ENCODE measurements around the gene PPIL1. TPM values are rescaled to one million over a fixed set of nuclear protein-coding genes. Genes with fewer than 3 reads are reported as not detected.

PPIL1 gene
- polyA plus RNA-seq, 1 donor = 35.1 TPM

DNA sequence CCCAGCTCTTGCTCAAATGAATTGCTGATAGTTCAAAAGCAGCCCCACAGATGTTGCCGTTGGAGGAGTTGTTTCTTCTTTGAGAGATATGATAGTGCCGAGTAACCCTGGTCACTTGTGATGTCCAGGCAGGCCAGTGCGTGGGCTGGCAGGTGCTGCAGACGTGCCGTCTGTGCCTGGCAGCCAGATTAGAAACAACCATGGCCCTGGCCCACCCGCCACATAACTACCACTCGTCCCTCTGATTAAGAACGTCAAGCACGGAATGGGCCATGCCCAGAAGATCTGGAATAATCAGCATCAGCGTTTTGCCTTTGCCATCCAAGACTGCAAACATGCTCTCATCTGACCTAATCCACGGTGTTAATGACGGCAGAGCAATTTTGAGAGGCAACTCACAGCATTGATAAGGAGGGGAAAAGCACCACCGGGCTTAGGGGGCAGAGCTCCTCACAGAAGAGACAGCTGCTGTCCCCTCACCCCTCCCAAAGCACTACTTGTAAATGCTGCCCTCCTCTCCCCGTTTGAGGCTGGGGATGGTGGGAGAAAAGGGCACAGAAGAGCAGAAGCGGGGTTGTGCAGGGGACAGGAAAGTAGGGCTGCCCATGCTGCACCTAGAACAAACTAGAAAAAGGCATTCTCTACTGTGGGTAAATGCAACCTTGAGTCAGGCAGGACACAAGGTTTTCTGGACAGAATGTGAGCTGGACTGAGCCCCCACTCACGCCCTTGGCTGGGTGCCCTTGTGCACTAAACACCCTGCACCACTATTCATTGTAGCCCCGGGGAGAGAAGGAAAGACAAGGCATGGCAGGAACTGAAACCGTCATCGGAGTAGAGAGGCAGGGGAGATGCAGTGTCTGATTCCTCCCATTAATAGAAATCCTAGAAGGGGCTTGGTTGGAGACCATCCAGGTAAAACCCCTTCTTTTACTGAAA, 30.1 kb downstream of the PPIL1 start:
- no peak for DNase-seq

DNA sequence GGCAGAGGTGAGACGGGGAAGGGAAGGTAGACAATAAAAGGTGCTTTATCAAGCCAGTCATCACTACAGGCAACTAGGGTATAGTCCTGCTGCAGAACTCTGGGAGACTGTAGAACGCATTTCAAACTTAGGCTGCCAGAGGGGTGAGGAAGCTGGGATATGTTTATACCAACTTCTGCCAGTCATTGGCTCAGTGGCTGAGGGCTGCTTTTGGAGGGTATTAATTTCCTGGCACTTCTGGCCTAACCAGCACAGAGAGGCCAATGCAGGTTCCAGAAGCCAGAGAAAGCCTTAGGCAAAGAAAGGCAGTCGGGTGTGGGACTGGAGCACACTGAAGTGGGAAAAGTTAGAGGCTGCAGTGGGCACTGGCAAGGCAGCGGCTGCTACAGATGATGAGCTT, 31.4 kb downstream of the PPIL1 start:
- Histone ChIP-seq H3K4me3 (ENCODE audit: low read length) (no peak overlapping the region), H3K36me3 (ENCODE audit: control insufficient read depth, insufficient read depth, low read length) (no peaks in the 10 kb centered on the region), H3K27me3 (ENCODE audit: control insufficient read depth, insufficient read depth, low read length) (peaks cover 30% of the 10 kb centered on the region), H3K4me1 (ENCODE audit: control insufficient read depth, insufficient read depth, low read length) (peaks cover 15% of the 10 kb centered on the region), H3K27ac (ENCODE audit: low read length) (no peak overlapping the region), H3K9me3 (ENCODE audit: control insufficient read depth, low read depth, low read length) (peaks cover 12% of the 10 kb centered on the region)
- WGBS (ENCODE audit: insufficient coverage, low lambda C conversion rate) = no CpG with 5 or more reads among the region's 4 CpGs
- DNase-seq = peak in 1 of 2 donors; percentile 48

More for the DNA sequence above, 30.1 kb downstream of the PPIL1 start:
- Histone ChIP-seq H3K36me3 (ENCODE audit: control insufficient read depth, insufficient read depth, low read length) (no peaks in the 10 kb centered on the region), H3K4me3 (ENCODE audit: low read length) (no peak overlapping the region), H3K4me1 (ENCODE audit: control insufficient read depth, insufficient read depth, low read length) (peaks cover 21% of the 10 kb centered on the region), H3K27me3 (ENCODE audit: control insufficient read depth, insufficient read depth, low read length) (peaks cover 17% of the 10 kb centered on the region), H3K27ac (ENCODE audit: low read length) (no peak overlapping the region), H3K9me3 (ENCODE audit: control insufficient read depth, low read depth, low read length) (peaks cover 5% of the 10 kb centered on the region)
- 20% methylated on average over 1 of the region's 19 CpGs for WGBS (ENCODE audit: insufficient coverage, low lambda C conversion rate)

DNA sequence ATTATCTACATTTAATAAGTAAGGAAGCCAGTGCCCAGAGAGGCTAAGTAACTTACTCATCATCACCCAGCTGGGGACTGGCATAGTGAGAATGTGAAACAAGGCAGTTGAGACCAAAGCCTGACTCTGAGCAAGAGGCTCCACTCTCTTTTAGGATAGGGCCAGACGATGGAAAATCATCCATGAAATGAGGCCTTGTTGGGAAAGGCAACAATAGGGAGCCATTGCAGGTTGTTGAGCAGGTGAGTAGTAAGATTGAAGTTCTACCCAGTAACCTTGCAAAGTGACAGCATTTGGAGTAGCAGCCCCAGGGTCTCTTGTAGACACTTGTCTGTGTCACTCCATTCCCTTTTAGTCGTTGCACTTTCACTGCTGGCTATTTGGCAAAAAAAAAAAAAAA, 32.8 kb downstream of the PPIL1 start:
- H3K36me3 ChIP-seq (ENCODE audit: control insufficient read depth, insufficient read depth, low read length) = no peaks in the 10 kb centered on the region
- H3K27me3 ChIP-seq (ENCODE audit: control insufficient read depth, insufficient read depth, low read length) = peaks cover 44% of the 10 kb centered on the region
- no peak overlapping the region for H3K27ac ChIP-seq (ENCODE audit: low read length)
- peaks cover 15% of the 10 kb centered on the region for H3K4me1 ChIP-seq (ENCODE audit: control insufficient read depth, insufficient read depth, low read length)
- 80% methylated on average over 1 of the region's 2 CpGs for WGBS (ENCODE audit: insufficient coverage, low lambda C conversion rate)
- no peak for DNase-seq
- H3K9me3 ChIP-seq (ENCODE audit: control insufficient read depth, low read depth, low read length) = peaks cover 12% of the 10 kb centered on the region
- H3K4me3 ChIP-seq (ENCODE audit: low read length) = no peak overlapping the region

DNA sequence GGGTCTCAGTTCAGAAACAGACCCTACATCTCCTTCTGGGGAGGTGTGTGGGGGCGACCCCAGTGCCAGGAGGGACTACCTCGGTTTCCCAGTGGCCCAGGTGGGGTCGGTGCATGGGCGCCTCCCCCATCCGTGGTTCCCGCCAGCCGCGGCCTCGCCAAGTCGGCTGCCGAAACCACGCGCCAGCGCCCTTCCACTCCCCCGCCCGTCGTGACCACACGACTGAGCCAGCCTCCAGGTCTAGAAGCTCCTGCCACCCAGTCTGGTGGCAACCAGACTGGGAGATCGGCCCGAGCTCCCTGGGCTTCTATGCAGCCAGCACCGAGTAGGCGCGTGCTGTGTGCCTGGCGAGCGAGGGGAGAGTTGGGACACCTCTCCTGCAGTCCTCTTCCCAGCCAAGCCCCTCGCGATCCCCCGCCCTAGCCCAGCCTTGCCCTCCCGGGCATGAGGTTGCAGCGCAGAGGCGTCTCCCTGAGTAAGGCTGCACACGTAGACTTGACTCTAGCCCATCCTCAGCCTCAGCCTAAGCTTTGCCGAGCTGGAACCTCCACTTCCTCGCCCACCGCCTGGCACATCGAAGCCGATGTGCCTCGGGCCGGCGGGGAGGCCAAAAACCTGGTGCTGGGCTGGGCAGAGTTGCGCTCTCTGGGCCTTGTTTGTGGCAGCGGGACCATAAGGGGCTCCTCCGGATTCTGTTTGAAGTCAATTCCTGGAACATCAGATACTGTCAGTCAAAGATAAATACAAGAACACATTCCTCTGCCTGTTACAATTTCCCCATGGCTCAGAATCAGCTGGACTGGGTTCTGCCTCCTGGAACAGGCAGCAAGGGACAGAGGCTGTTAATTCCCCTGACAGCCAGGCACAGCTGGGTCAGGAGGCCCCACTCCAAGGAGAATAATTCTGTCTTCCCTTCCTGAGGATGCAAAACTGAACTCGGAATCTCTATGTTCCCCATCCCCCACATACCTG, 33.9 kb downstream of the PPIL1 start:
- WGBS (ENCODE audit: insufficient coverage, low lambda C conversion rate) = no CpG with 5 or more reads among the region's 44 CpGs
- H3K4me1 ChIP-seq (ENCODE audit: control insufficient read depth, insufficient read depth, low read length) = peaks cover 15% of the 10 kb centered on the region
- peaks cover 12% of the 10 kb centered on the region for H3K9me3 ChIP-seq (ENCODE audit: control insufficient read depth, low read depth, low read length)
- no peaks in the 10 kb centered on the region for H3K36me3 ChIP-seq (ENCODE audit: control insufficient read depth, insufficient read depth, low read length)
- peak overlapping the region; percentile 30 for H3K4me3 ChIP-seq (ENCODE audit: low read length)
- no peak overlapping the region for H3K27ac ChIP-seq (ENCODE audit: low read length)
- H3K27me3 ChIP-seq (ENCODE audit: control insufficient read depth, insufficient read depth, low read length) = peaks cover 44% of the 10 kb centered on the region
- peak in 1 of 2 donors; percentile 39 for DNase-seq

DNA sequence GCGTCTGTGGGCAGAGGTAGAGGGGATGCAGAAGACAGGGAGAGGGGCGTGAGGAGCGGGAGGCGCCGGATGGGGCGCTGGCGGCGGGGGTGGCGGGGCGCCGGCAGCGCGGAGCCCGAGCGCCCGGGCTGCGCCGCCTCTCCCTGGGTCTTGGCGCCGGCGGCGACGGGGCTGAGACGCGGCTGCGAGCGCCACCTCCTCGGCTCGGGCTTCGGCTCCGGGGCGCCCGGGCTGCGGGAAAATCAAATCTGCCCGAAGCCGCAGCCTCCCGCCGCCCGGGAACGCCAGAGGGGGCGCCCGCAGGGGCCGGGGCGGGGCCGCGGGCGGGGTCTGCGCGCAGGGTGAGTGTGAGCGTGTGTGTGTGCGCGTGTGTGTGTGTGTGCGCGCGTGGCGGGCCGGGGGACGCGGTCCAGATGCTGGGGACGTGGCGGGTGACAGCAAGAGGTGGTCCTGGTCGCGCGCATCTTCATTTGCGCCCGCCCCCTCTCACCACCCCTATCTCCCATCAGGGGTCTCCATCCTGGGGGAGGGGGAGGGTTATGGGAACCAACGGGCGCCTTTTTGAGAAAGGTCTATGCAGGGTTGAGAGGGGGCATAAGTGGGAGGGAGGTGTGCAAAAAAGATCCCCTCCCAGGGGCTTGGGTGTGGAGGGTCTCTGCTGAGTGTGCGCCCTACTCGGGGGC, 34.7 kb downstream of the PPIL1 start:
- WGBS (ENCODE audit: insufficient coverage, low lambda C conversion rate) = no CpG with 5 or more reads among the region's 70 CpGs
- peak in 1 of 2 donors; percentile 52 for DNase-seq
- Histone ChIP-seq H3K9me3 (ENCODE audit: control insufficient read depth, low read depth, low read length) (peaks cover 12% of the 10 kb centered on the region), H3K4me3 (ENCODE audit: low read length) (peak overlapping the region; percentile 34), H3K27me3 (ENCODE audit: control insufficient read depth, insufficient read depth, low read length) (peaks cover 44% of the 10 kb centered on the region), H3K36me3 (ENCODE audit: control insufficient read depth, insufficient read depth, low read length) (no peaks in the 10 kb centered on the region), H3K4me1 (ENCODE audit: control insufficient read depth, insufficient read depth, low read length) (peaks cover 15% of the 10 kb centered on the region), H3K27ac (ENCODE audit: low read length) (no peak overlapping the region)

DNA sequence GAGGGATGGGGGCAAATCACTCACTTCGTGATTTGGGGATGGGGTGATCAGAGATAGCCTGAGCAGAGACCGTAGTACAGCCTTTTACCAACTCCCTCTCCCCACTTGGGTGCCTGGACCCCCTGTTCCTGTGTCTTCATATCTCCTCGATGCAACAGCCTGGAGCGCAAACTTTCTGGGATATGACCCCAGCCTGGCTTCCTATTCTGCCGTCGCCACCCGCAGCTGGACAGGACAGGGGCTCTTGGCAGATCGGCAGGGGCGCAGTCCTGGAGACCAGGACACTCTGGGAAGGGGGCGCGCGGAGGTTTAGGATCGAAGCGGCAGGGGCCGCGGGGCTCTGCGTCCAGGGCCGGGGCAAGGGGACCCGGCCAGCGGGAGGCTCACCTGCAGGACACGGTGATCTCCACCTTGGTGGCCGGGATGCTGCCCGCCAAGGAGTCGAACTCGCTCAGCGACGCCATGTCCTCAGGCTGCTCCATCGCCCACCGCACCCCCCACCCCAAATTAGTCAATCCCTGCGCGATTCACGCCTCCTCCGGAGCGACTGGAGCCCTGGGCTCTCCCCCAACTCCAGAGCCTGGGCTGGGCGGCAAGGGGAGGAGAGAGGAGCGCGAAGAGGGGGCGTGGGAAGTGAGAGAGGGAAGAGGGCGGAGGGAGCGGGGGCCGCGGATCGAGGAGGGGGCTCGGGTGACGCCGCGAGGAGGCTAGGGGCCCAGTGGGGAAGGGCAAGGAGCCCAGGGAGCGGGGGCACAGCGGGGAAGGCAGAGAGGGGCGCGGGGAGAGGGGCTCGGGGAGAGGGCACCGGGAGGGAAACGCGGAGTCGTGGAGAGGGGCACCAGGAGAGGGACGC, 35.5 kb downstream of the PPIL1 start, which contains the start of gene CPNE5:
Gene CPNE5, minus strand, starts transcription at position 549 of the 853 bp plus-strand sequence. Its CDS starts 67 bp downstream, at position 482.
- no CpG with 5 or more reads among the region's 57 CpGs for WGBS (ENCODE audit: insufficient coverage, low lambda C conversion rate)
- Histone ChIP-seq H3K27me3 (ENCODE audit: control insufficient read depth, insufficient read depth, low read length) (peaks cover 44% of the 10 kb centered on the region), H3K4me1 (ENCODE audit: control insufficient read depth, insufficient read depth, low read length) (peaks cover 15% of the 10 kb centered on the region), H3K4me3 (ENCODE audit: low read length) (peak within 1 kb of the TSS; percentile 34), H3K36me3 (ENCODE audit: control insufficient read depth, insufficient read depth, low read length) (no peaks in the 10 kb centered on the region), H3K27ac (ENCODE audit: low read length) (no peak within 1 kb of the TSS), H3K9me3 (ENCODE audit: control insufficient read depth, low read depth, low read length) (peaks cover 12% of the 10 kb centered on the region)
- DNase-seq = peak in 1 of 2 donors; percentile 28

DNA sequence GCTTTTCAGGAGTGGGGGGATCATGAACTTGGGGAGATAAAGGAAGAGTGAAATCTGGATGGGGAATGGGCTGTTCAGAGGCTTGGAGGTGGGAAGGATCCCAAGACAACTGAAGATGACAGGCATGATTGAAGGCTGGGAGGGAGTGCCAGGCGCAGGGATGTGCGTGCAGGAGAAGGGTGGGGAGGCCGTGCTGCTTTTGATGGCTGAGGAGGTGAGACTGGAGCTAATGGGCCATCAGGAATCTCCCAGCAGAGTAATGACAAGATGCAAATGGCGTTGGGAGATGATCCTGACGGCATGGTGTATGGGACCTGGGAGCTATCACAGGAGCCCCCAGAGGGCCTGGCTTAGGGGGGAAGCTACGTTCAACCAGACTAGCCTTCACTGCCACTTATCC, 36.9 kb downstream of the PPIL1 start:
- DNase-seq = no peak
- Histone ChIP-seq H3K4me1 (ENCODE audit: control insufficient read depth, insufficient read depth, low read length) (peaks cover 15% of the 10 kb centered on the region), H3K4me3 (ENCODE audit: low read length) (no peak overlapping the region), H3K27ac (ENCODE audit: low read length) (no peak overlapping the region), H3K9me3 (ENCODE audit: control insufficient read depth, low read depth, low read length) (peaks cover 12% of the 10 kb centered on the region), H3K27me3 (ENCODE audit: control insufficient read depth, insufficient read depth, low read length) (peaks cover 44% of the 10 kb centered on the region), H3K36me3 (ENCODE audit: control insufficient read depth, insufficient read depth, low read length) (no peaks in the 10 kb centered on the region)
- WGBS (ENCODE audit: insufficient coverage, low lambda C conversion rate) = no CpG with 5 or more reads among the region's 6 CpGs

DNA sequence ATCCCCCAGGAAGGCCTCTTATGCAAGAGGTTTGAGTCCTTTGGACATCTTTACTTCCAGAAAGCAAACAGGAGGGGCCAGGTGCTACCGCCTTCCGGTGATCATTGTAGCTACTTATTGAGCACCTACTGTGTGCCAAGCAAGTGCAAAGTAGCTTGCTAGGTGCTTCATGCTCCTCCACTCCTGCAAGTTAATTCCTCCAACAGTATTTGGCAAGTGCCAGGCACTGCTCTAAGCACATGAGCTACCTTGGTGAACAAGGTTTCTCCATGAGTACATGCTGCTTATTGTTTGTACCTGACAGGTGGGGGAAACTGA, 37.6 kb downstream of the PPIL1 start:
- H3K27ac ChIP-seq (ENCODE audit: low read length) = no peak overlapping the region
- peaks cover 44% of the 10 kb centered on the region for H3K27me3 ChIP-seq (ENCODE audit: control insufficient read depth, insufficient read depth, low read length)
- peaks cover 15% of the 10 kb centered on the region for H3K4me1 ChIP-seq (ENCODE audit: control insufficient read depth, insufficient read depth, low read length)
- WGBS (ENCODE audit: insufficient coverage, low lambda C conversion rate) = no CpG with 5 or more reads among the region's 2 CpGs
- no peak overlapping the region for H3K4me3 ChIP-seq (ENCODE audit: low read length)
- H3K36me3 ChIP-seq (ENCODE audit: control insufficient read depth, insufficient read depth, low read length) = no peaks in the 10 kb centered on the region
- no peak for DNase-seq
- peaks cover 12% of the 10 kb centered on the region for H3K9me3 ChIP-seq (ENCODE audit: control insufficient read depth, low read depth, low read length)

Data from large intestine (tissue), 3 donors.